HepG2 (cell line): ENCODE results near the gene GLYATL3. TPM values are rescaled to one million over a fixed set of nuclear protein-coding genes. Genes with fewer than 3 reads are reported as not detected.

ENCODE experiments used
- MXD3 ChIP-seq: IDR thresholded peaks from 2 replicates; pipeline ENCODE4 v1.6.1; 2016; ENCODE audit warnings: mild to moderate bottlenecking, missing biosample characterization, missing genetic modification reagents
- ZNF276 ChIP-seq: sonication (generic); formaldehyde crosslinking; IDR thresholded peaks from 2 replicates; pipeline ENCODE4 v1.4.0; 2020; ENCODE audit warnings: mild to moderate bottlenecking, low read depth, missing genetic modification reagents
- ZNF549 ChIP-seq: sonication (generic); formaldehyde crosslinking; IDR thresholded peaks from 2 replicates; pipeline ENCODE4 v1.5.0; 2020; ENCODE audit warnings: missing genetic modification reagents
- polyA plus RNA-seq, 8 experiments: library from polyadenylated mRNA; depleted of rRNA in 3 of 8; stranded (reverse) in 7 of 8; unstranded in 1 of 8; fragments of >200 nt; fragmentation: Illumina TruSeq in 4 of 8; extraction: Trizol in 4 of 8; gene quantifications; 2 replicates each; pipeline versions ENCODE4 v1.2.1 to v1.2.3, GENCODE V29; 2011 to 2016; ENCODE audit warnings: low read depth in 4 of 8, missing spikeins in 1 of 8, mixed read lengths in 1 of 8; ENCODE audit not compliant: insufficient read depth in 1 of 8
- total RNA-seq, 5 experiments: library from RNA; depleted of rRNA; stranded (reverse); fragments of >200 nt; fragmentation: Illumina TruSeq; extraction: Trizol; gene quantifications; 2 replicates each; pipeline ENCODE4 v1.2.3, GENCODE V29; 2016; ENCODE audit warnings: low read depth in 1 of 5
- TF ChIP-seq, protein P1 (sequence below): sonication (generic); formaldehyde crosslinking; IDR thresholded peaks from 2 replicates; pipeline ENCODE4 v1.5.0; 2020; ENCODE audit warnings: mild to moderate bottlenecking, missing genetic modification reagents, borderline replicate concordance
- TF ChIP-seq, protein P2 (sequence below): sonication (generic); formaldehyde crosslinking; IDR thresholded peaks from 2 replicates; pipeline ENCODE4 v1.5.1; 2020; ENCODE audit warnings: mild to moderate bottlenecking, missing genetic modification reagents, borderline replicate concordance
- TF ChIP-seq, protein P3 (sequence below): sonication (generic); formaldehyde crosslinking; IDR thresholded peaks from 2 replicates; pipeline ENCODE4 v1.4.0; 2020; ENCODE audit warnings: missing genetic modification reagents

GLYATL3 gene
- total and polyA plus RNA-seq, 2 of the 13 experiments (the other 11 are each of a cell fraction or from before 2014, with no cell fraction given) = 0.05 TPM; not detected in 1

- TF ChIP-seq, protein P1, sequence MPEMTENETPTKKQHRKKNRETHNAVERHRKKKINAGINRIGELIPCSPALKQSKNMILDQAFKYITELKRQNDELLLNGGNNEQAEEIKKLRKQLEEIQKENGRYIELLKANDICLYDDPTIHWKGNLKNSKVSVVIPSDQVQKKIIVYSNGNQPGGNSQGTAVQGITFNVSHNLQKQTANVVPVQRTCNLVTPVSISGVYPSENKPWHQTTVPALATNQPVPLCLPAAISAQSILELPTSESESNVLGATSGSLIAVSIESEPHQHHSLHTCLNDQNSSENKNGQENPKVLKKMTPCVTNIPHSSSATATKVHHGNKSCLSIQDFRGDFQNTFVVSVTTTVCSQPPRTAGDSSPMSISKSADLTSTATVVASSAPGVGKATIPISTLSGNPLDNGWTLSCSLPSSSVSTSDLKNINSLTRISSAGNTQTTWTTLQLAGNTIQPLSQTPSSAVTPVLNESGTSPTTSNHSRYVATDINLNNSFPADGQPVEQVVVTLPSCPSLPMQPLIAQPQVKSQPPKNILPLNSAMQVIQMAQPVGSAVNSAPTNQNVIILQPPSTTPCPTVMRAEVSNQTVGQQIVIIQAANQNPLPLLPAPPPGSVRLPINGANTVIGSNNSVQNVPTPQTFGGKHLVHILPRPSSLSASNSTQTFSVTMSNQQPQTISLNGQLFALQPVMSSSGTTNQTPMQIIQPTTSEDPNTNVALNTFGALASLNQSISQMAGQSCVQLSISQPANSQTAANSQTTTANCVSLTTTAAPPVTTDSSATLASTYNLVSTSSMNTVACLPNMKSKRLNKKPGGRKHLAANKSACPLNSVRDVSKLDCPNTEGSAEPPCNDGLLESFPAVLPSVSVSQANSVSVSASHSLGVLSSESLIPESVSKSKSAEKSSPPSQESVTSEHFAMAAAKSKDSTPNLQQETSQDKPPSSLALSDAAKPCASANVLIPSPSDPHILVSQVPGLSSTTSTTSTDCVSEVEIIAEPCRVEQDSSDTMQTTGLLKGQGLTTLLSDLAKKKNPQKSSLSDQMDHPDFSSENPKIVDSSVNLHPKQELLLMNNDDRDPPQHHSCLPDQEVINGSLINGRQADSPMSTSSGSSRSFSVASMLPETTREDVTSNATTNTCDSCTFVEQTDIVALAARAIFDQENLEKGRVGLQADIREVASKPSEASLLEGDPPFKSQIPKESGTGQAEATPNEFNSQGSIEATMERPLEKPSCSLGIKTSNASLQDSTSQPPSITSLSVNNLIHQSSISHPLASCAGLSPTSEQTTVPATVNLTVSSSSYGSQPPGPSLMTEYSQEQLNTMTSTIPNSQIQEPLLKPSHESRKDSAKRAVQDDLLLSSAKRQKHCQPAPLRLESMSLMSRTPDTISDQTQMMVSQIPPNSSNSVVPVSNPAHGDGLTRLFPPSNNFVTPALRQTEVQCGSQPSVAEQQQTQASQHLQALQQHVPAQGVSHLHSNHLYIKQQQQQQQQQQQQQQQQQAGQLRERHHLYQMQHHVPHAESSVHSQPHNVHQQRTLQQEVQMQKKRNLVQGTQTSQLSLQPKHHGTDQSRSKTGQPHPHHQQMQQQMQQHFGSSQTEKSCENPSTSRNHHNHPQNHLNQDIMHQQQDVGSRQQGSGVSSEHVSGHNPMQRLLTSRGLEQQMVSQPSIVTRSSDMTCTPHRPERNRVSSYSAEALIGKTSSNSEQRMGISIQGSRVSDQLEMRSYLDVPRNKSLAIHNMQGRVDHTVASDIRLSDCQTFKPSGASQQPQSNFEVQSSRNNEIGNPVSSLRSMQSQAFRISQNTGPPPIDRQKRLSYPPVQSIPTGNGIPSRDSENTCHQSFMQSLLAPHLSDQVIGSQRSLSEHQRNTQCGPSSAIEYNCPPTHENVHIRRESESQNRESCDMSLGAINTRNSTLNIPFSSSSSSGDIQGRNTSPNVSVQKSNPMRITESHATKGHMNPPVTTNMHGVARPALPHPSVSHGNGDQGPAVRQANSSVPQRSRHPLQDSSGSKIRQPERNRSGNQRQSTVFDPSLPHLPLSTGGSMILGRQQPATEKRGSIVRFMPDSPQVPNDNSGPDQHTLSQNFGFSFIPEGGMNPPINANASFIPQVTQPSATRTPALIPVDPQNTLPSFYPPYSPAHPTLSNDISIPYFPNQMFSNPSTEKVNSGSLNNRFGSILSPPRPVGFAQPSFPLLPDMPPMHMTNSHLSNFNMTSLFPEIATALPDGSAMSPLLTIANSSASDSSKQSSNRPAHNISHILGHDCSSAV = no peak
- TF ChIP-seq ZNF276 (CRISPR knock-in tag) = no peak
- no peak for TF ChIP-seq MXD3 (CRISPR knock-in tag)
- TF ChIP-seq, protein P2, sequence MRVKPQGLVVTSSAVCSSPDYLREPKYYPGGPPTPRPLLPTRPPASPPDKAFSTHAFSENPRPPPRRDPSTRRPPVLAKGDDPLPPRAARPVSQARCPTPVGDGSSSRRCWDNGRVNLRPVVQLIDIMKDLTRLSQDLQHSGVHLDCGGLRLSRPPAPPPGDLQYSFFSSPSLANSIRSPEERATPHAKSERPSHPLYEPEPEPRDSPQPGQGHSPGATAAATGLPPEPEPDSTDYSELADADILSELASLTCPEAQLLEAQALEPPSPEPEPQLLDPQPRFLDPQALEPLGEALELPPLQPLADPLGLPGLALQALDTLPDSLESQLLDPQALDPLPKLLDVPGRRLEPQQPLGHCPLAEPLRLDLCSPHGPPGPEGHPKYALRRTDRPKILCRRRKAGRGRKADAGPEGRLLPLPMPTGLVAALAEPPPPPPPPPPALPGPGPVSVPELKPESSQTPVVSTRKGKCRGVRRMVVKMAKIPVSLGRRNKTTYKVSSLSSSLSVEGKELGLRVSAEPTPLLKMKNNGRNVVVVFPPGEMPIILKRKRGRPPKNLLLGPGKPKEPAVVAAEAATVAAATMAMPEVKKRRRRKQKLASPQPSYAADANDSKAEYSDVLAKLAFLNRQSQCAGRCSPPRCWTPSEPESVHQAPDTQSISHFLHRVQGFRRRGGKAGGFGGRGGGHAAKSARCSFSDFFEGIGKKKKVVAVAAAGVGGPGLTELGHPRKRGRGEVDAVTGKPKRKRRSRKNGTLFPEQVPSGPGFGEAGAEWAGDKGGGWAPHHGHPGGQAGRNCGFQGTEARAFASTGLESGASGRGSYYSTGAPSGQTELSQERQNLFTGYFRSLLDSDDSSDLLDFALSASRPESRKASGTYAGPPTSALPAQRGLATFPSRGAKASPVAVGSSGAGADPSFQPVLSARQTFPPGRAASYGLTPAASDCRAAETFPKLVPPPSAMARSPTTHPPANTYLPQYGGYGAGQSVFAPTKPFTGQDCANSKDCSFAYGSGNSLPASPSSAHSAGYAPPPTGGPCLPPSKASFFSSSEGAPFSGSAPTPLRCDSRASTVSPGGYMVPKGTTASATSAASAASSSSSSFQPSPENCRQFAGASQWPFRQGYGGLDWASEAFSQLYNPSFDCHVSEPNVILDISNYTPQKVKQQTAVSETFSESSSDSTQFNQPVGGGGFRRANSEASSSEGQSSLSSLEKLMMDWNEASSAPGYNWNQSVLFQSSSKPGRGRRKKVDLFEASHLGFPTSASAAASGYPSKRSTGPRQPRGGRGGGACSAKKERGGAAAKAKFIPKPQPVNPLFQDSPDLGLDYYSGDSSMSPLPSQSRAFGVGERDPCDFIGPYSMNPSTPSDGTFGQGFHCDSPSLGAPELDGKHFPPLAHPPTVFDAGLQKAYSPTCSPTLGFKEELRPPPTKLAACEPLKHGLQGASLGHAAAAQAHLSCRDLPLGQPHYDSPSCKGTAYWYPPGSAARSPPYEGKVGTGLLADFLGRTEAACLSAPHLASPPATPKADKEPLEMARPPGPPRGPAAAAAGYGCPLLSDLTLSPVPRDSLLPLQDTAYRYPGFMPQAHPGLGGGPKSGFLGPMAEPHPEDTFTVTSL = peak; percentile 99
- TF ChIP-seq ZNF549 (CRISPR knock-in tag) = no peak
- TF ChIP-seq, protein P3, sequence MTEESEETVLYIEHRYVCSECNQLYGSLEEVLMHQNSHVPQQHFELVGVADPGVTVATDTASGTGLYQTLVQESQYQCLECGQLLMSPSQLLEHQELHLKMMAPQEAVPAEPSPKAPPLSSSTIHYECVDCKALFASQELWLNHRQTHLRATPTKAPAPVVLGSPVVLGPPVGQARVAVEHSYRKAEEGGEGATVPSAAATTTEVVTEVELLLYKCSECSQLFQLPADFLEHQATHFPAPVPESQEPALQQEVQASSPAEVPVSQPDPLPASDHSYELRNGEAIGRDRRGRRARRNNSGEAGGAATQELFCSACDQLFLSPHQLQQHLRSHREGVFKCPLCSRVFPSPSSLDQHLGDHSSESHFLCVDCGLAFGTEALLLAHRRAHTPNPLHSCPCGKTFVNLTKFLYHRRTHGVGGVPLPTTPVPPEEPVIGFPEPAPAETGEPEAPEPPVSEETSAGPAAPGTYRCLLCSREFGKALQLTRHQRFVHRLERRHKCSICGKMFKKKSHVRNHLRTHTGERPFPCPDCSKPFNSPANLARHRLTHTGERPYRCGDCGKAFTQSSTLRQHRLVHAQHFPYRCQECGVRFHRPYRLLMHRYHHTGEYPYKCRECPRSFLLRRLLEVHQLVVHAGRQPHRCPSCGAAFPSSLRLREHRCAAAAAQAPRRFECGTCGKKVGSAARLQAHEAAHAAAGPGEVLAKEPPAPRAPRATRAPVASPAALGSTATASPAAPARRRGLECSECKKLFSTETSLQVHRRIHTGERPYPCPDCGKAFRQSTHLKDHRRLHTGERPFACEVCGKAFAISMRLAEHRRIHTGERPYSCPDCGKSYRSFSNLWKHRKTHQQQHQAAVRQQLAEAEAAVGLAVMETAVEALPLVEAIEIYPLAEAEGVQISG (CRISPR knock-in tag) = peak; percentile 65
Measured at GRCh38 chr6:49522710-49523593, 23.2 kb downstream of the GLYATL3 start (continued).
